ENCODE data around the gene LRRIQ1.

DNA sequence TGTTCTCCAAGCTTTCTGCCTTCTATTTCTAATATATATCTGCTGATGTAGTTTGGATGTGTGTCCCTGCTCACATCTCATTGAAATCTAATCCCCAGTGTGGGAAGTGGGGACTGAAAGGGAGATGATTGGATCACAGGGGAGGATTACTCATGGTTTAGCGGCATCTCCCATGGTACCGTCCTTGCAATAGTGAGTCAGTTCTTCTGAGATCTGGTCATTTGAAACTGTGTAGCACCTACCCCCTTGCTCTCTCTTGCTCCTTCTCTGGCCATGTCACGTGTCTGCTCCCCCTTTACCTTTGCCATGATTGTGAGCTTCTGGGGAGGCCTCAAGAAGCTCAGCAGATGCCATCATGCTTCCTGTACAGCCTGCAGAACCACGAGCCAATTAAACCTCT is 217.7 kb downstream of the LRRIQ1 start:
- TF ChIP-seq POLR2A (IDR thresholded peaks at IDR 0.05) (no peak), EP300 (IDR thresholded peaks at IDR 0.05) (no peak)
- TF ChIP-seq, protein P1, sequence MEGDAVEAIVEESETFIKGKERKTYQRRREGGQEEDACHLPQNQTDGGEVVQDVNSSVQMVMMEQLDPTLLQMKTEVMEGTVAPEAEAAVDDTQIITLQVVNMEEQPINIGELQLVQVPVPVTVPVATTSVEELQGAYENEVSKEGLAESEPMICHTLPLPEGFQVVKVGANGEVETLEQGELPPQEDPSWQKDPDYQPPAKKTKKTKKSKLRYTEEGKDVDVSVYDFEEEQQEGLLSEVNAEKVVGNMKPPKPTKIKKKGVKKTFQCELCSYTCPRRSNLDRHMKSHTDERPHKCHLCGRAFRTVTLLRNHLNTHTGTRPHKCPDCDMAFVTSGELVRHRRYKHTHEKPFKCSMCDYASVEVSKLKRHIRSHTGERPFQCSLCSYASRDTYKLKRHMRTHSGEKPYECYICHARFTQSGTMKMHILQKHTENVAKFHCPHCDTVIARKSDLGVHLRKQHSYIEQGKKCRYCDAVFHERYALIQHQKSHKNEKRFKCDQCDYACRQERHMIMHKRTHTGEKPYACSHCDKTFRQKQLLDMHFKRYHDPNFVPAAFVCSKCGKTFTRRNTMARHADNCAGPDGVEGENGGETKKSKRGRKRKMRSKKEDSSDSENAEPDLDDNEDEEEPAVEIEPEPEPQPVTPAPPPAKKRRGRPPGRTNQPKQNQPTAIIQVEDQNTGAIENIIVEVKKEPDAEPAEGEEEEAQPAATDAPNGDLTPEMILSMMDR (IDR thresholded peaks at IDR 0.05) = no peak
